Tibial nerve (tissue), 4 donors: ENCODE measurements around the gene SLC6A8.
"Not testable (repeated sequence)": the region's sequence is repeated elsewhere in the genome, so short reads cannot be mapped to it uniquely, and the experiment has no call there.

Experiments used
- CTCF ChIP-seq, 5 experiments: fragments of 200-600 bp in 3 of 5; fragments of 450-650 bp in 2 of 5; sonication (generic) in 3 of 5; IDR thresholded peaks; one replicate each; pipeline ENCODE4 v1.5.1; 2016 to 2019; ENCODE audit warnings: antibody characterized with exemption in 5 of 5, mild to moderate bottlenecking in 3 of 5, moderate library complexity in 2 of 5
- EP300 ChIP-seq, 2 donors: sonication (generic); formaldehyde crosslinking; IDR thresholded peaks; one replicate each; pipeline ENCODE4 v1.6.1; 2017; ENCODE audit warnings: antibody characterized with exemption in 2 of 2, mild to moderate bottlenecking in 1 of 2

DNA sequence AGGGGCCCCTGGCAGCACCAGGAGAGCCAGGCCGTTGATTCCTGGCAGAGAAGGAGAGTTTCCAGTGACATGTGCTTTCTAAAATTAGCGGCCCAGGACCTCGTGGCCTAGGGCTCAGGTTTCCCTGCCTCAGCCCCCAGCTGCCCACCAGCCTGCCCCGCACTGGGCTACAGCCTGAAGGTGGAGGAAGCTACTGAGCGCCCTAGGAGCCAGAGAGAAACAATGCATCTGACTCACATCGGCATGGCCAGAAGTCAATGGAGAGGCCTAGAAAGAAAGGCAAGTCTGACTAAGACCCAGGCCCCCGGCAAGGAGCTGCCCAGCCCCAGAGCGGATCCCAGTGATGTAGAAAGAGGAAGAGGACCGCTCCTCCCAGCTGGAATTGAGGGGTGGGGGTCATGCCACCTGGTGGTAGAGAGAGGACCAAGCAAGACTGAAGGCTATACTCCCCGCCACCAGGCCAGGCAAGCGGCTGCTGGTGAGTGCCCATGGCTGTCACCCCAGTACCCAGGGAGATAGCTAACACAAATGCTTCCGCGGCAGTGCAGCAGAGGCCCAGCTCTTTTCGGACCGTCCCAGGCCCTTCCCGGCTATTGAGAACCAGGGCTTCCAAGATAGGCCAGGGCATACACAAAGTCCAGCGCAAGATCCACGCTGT is 17.8 kb downstream of the SLC6A8 start:
- TF ChIP-seq CTCF, EP300 (IDR thresholded peaks at IDR 0.05): not testable (repeated sequence)
